Panc1 (cell line): ENCODE results near the gene CCDC85A. TPM values are rescaled to one million over a fixed set of nuclear protein-coding genes. Genes with fewer than 3 reads are reported as not detected.

ENCODE experiments used
- ATAC-seq: fragments of 200-7000 bp; cut with Tn5 transposase; 2 replicates; pipeline ENCODE4 v1.9.1; 2020; ENCODE audit warnings: mild to moderate bottlenecking, moderate library complexity
- BruUV-seq: library from RNA; stranded (reverse); fragments of 400-500 nt; replicated peaks from 2 replicates; lab custom pipeline; 2021; lab: Mats Ljungman, UMichigan
- CTCF ChIA-PET: fragments of 300-600 bp; sonication (Branson Sonifier 250); formaldehyde crosslinking; loops from one replicate; lab custom pipeline; 2022; ENCODE audit warnings: antibody characterized with exemption; lab: Charles Lee
- POLR2A ChIA-PET: fragments of 300-600 bp; sonication (Branson Sonifier 250); formaldehyde crosslinking; loops from one replicate; lab custom pipeline; 2022; ENCODE audit warnings: antibody characterized with exemption; lab: Charles Lee
- DNase-seq: peaks from one replicate; pipeline ENCODE4 v3.0.0-alpha.2; 2010; ENCODE audit warnings: low read depth, low spot score
- H3K27ac ChIP-seq: 2 replicates; pipeline ENCODE4 v1.5.1; 2011; ENCODE audit warnings: mild to moderate bottlenecking, low read length, inconsistent platforms
- H3K27me3 ChIP-seq: fragments of 200-500 bp; sonication (Bioruptor generic); 2 replicates; pipeline ENCODE4 v1.6.0; 2014; ENCODE audit warnings: low read length, inconsistent platforms; ENCODE audit not compliant: control insufficient read depth, insufficient read depth
- H3K36me3 ChIP-seq: fragments of 200-500 bp; sonication (Bioruptor generic); 2 replicates; pipeline ENCODE4 v1.5.1; 2014; ENCODE audit warnings: inconsistent platforms, mild to moderate bottlenecking, low read length, moderate library complexity; ENCODE audit not compliant: control insufficient read depth, insufficient read depth
- H3K4me1 ChIP-seq: 2 replicates; pipeline ENCODE4 v1.5.1; 2011; ENCODE audit warnings: inconsistent platforms, mild to moderate bottlenecking, low read length, moderate library complexity; ENCODE audit not compliant: control insufficient read depth, insufficient read depth
- H3K4me3 ChIP-seq, 2 experiments: 2 replicates each; pipeline ENCODE4 v1.5.1; 2011 to 2012; ENCODE audit warnings: low read depth in 2 of 2, low read length in 2 of 2, mild to moderate bottlenecking in 2 of 2, inconsistent platforms in 1 of 2, moderate library complexity in 1 of 2
- H3K9me3 ChIP-seq: fragments of 200-500 bp; sonication (Bioruptor generic); 2 replicates; pipeline ENCODE4 v1.5.1; 2014; ENCODE audit warnings: low read depth, mild to moderate bottlenecking, inconsistent platforms, low read length, moderate library complexity; ENCODE audit not compliant: control insufficient read depth, insufficient read depth
- POLR2AphosphoS5 ChIP-seq: IDR thresholded peaks from 2 replicates; pipeline ENCODE4 v1.6.1; 2012; ENCODE audit warnings: mild to moderate bottlenecking, low read depth, low read length, moderate library complexity
- SIN3A ChIP-seq: IDR thresholded peaks from 2 replicates; pipeline ENCODE4 v1.6.1; 2012; ENCODE audit warnings: low read depth, mild to moderate bottlenecking, low read length, moderate library complexity, borderline replicate concordance; ENCODE audit not compliant: insufficient read depth
- TCF7L2 ChIP-seq: IDR thresholded peaks from 2 replicates; pipeline ENCODE4 v1.6.1; 2011; ENCODE audit warnings: mild to moderate bottlenecking, low read depth, low read length, inconsistent platforms
- in situ Hi-C: cut with HindIII; loops from 2 replicates; pipeline ENCODE4 v1.10.0; 2016; ENCODE audit warnings: low sequenced_read_pairs, low pct_unique_long_range_greater_than_20kb
- intact Hi-C: fragments of 100-400 bp; cut with micrococcal nuclease; formaldehyde crosslinking; loops from one replicate; pipeline ENCODE4 v1.10.0; 2022; ENCODE audit not compliant: unreplicated experiment
- total RNA-seq: library from RNA; stranded (reverse); gene quantifications from one replicate; pipeline ENCODE4 v1.2.1, GENCODE V29; 2021; ENCODE audit not compliant: unreplicated experiment
- TF ChIP-seq, protein P1 (sequence below), 2 experiments: IDR thresholded peaks; 2 replicates each; pipeline ENCODE4 v1.6.1; 2011 to 2012; ENCODE audit warnings: low read depth in 2 of 2, control low read depth in 1 of 2, low read length in 1 of 2, mild to moderate bottlenecking in 1 of 2, moderate library complexity in 1 of 2; ENCODE audit not compliant: insufficient read depth in 1 of 2
- TF ChIP-seq, protein P2 (sequence below): fragments of 450-650 bp; IDR thresholded peaks from 2 replicates; pipeline ENCODE4 v1.5.1; 2017; ENCODE audit warnings: mild to moderate bottlenecking

CCDC85A gene
- total RNA-seq, 1 experiment from 2014 or later, result 0.05 TPM

DNA sequence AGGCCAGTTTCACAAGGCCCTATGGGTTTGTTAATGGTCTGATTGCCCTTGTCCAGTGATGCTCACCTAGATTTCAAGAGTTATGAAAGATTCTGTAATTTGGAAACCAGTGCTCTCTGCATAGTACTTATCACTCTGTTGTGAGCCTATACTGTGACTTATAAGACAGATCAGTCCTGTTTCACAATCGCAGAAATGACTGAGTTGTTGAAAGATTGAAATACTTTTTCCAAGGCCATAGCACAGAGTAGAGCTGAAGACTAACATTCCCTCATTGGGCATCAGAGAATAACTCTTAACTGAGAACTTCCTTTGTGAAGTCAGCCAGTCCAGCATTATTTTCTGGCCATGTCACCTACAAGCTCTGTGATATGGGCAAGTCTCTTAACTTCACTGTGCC, 44.0 kb downstream of the CCDC85A start:
- no peaks in the 10 kb centered on the region for H3K4me1 ChIP-seq
- intact Hi-C loops, result no loop called here
- ChIA-PET POLR2A (interaction anchor here (0.7 kb wide), 1 partner anchor 841 kb away, joined by 5 read pairs; no protein-coding TSS in a partner anchor), CTCF (no interaction called here)
- ATAC-seq (no peak), DNase-seq (no peak)
- no peak overlapping the region for H3K27ac ChIP-seq
- H3K4me3 ChIP-seq, result no peak overlapping the region
- TF ChIP-seq, protein P1, sequence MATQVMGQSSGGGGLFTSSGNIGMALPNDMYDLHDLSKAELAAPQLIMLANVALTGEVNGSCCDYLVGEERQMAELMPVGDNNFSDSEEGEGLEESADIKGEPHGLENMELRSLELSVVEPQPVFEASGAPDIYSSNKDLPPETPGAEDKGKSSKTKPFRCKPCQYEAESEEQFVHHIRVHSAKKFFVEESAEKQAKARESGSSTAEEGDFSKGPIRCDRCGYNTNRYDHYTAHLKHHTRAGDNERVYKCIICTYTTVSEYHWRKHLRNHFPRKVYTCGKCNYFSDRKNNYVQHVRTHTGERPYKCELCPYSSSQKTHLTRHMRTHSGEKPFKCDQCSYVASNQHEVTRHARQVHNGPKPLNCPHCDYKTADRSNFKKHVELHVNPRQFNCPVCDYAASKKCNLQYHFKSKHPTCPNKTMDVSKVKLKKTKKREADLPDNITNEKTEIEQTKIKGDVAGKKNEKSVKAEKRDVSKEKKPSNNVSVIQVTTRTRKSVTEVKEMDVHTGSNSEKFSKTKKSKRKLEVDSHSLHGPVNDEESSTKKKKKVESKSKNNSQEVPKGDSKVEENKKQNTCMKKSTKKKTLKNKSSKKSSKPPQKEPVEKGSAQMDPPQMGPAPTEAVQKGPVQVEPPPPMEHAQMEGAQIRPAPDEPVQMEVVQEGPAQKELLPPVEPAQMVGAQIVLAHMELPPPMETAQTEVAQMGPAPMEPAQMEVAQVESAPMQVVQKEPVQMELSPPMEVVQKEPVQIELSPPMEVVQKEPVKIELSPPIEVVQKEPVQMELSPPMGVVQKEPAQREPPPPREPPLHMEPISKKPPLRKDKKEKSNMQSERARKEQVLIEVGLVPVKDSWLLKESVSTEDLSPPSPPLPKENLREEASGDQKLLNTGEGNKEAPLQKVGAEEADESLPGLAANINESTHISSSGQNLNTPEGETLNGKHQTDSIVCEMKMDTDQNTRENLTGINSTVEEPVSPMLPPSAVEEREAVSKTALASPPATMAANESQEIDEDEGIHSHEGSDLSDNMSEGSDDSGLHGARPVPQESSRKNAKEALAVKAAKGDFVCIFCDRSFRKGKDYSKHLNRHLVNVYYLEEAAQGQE (IDR thresholded peaks at IDR 0.05; ENCODE audit: insufficient read depth in 1 of 2, low read depth in 2 of 2, low read length in 1 of 2), result no peak
- TF ChIP-seq TCF7L2 (no peak), POLR2AphosphoS5 (no peak), SIN3A (no peak)
- TF ChIP-seq, protein P2, sequence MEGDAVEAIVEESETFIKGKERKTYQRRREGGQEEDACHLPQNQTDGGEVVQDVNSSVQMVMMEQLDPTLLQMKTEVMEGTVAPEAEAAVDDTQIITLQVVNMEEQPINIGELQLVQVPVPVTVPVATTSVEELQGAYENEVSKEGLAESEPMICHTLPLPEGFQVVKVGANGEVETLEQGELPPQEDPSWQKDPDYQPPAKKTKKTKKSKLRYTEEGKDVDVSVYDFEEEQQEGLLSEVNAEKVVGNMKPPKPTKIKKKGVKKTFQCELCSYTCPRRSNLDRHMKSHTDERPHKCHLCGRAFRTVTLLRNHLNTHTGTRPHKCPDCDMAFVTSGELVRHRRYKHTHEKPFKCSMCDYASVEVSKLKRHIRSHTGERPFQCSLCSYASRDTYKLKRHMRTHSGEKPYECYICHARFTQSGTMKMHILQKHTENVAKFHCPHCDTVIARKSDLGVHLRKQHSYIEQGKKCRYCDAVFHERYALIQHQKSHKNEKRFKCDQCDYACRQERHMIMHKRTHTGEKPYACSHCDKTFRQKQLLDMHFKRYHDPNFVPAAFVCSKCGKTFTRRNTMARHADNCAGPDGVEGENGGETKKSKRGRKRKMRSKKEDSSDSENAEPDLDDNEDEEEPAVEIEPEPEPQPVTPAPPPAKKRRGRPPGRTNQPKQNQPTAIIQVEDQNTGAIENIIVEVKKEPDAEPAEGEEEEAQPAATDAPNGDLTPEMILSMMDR, result no peak
- in situ Hi-C loops, result no loop called here
- no peaks in the 10 kb centered on the region for H3K9me3 ChIP-seq
- H3K27me3 ChIP-seq, result no peaks in the 10 kb centered on the region
- no peaks in the 10 kb centered on the region for H3K36me3 ChIP-seq
- no TSS peak for BruUV-seq

DNA sequence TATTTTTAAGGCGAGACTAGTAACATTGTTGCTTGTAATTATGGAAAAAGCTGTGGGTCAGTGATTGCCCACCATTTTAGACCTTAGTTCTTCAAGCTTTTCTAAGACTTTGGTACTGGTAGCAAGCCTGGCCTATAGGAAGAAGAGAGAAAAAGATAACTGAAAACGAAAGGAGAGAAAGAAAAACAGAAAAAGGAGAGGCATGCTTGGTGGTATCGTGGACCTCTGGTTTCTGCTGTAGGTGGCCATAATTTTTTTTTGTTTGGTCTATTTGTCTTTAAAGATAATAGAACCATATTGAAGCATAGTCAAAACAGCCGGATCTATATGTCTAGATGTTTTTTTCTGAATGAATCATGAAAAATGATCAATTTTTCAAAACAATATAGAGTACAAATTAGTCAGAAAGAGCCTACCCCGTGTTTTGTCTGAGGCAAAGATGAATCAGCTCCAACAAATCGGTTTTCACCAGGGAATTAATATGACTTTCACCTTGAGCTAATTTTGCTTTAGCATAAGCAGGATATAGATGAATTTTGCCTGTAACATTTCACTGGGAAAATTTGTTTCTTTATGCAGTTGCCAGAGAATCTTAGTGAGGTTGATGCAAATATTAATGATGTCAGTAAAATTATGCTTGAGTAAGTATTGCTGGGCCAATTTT, 45.7 kb downstream of the CCDC85A start:
- ATAC-seq (no peak), DNase-seq (no peak)
- TF ChIP-seq, protein P2, result no peak
- TF ChIP-seq, protein P1 (IDR thresholded peaks at IDR 0.05; ENCODE audit: insufficient read depth in 1 of 2, low read depth in 2 of 2, low read length in 1 of 2), result no peak
- TF ChIP-seq TCF7L2 (no peak), SIN3A (no peak), POLR2AphosphoS5 (no peak)
- BruUV-seq, result no TSS peak
- intact Hi-C loops (no loop called here), in situ Hi-C loops (no loop called here)
- no peaks in the 10 kb centered on the region for H3K9me3 ChIP-seq
- no peaks in the 10 kb centered on the region for H3K27me3 ChIP-seq
- no peaks in the 10 kb centered on the region for H3K4me1 ChIP-seq
- H3K27ac ChIP-seq, result no peak overlapping the region
- CTCF ChIA-PET, result no interaction called here
- H3K36me3 ChIP-seq, result no peaks in the 10 kb centered on the region
- no peak overlapping the region for H3K4me3 ChIP-seq
- POLR2A ChIA-PET, result interaction anchor here (0.6 kb wide), 1 partner anchor 239 kb away, joined by 3 read pairs; no protein-coding TSS in a partner anchor
